ENCODE results near the gene DAP. TPM values are rescaled to one million over a fixed set of nuclear protein-coding genes. Genes with fewer than 3 reads are reported as not detected.

Gene DAP
- total and polyA plus RNA-seq, 2 experiments from 2014 or later = 35.7 to 37.6 TPM

GRCh38 chr5:10695055-10695649, 65.9 kb downstream of the DAP start:
- H3K36me3 Mint-ChIP-seq (ENCODE audit: low read depth) = no peaks in the 10 kb centered on the region
- H3K27ac Mint-ChIP-seq = no peak overlapping the region
- no peaks in the 10 kb centered on the region for H3K9me3 Mint-ChIP-seq
- Histone ChIP-seq H3F3A (replicated peaks; ENCODE audit: low read depth) (no peaks in the 10 kb centered on the region), H3K27ac (ENCODE audit: low read depth) (no peak overlapping the region), H2AFZ (no peak overlapping the region), H3K36me3 (ENCODE audit: insufficient read depth) (no peaks in the 10 kb centered on the region), H3K4me3 (no peak overlapping the region), H3K4me1 (ENCODE audit: insufficient read depth) (peaks cover 7% of the 10 kb centered on the region), H3K27me3 (ENCODE audit: insufficient read depth) (no peaks in the 10 kb centered on the region), H3K4me2 (no peak overlapping the region), H4K20me1 (replicated peaks; ENCODE audit: insufficient read depth) (no peaks in the 10 kb centered on the region; the same call in 1 of the 2 replicates), H3K79me2 (replicated peaks; ENCODE audit: insufficient read depth) (no peaks in the 10 kb centered on the region), H3K9me2 (ENCODE audit: insufficient read depth) (no peaks in the 10 kb centered on the region)
- H3K4me3 Mint-ChIP-seq = no peak overlapping the region
- ATAC-seq (peak; percentile 95), DNase-seq (ENCODE audit: low spot score) (peak; percentile 81)
- H3K27me3 Mint-ChIP-seq (ENCODE audit: insufficient read depth, low read depth, poor library complexity) = peaks cover 3% of the 10 kb centered on the region
- TF ChIP-seq CTCF (conservative IDR thresholded peaks at IDR 0.05; ENCODE audit: low read depth in 2 of 2) = peak; percentile 69 to 93
- no peak for TF ChIP-seq ZNF114 (CRISPR knock-in tag; IDR thresholded peaks at IDR 0.05)
- H3K4me1 Mint-ChIP-seq = peaks cover 17% of the 10 kb centered on the region

- Histone ChIP-seq H3K4me1 (ENCODE audit: insufficient read depth) (peaks cover 10% of the 10 kb centered on the region), H3K79me2 (replicated peaks; ENCODE audit: insufficient read depth) (no peaks in the 10 kb centered on the region), H3K4me3 (no peak overlapping the region), H4K20me1 (replicated peaks; ENCODE audit: insufficient read depth) (no peaks in the 10 kb centered on the region; the same call in 1 of the 2 replicates), H3K36me3 (ENCODE audit: insufficient read depth) (no peaks in the 10 kb centered on the region), H3K9me2 (ENCODE audit: insufficient read depth) (no peaks in the 10 kb centered on the region), H2AFZ (no peak overlapping the region), H3K27ac (ENCODE audit: low read depth) (no peak overlapping the region), H3K4me2 (no peak overlapping the region), H3K27me3 (ENCODE audit: insufficient read depth) (no peaks in the 10 kb centered on the region), H3F3A (replicated peaks; ENCODE audit: low read depth) (no peaks in the 10 kb centered on the region)
- Mint-ChIP-seq H3K4me1 (peaks cover 19% of the 10 kb centered on the region), H3K27me3 (ENCODE audit: insufficient read depth, low read depth, poor library complexity) (peaks cover 6% of the 10 kb centered on the region), H3K9me3 (no peaks in the 10 kb centered on the region), H3K27ac (no peak overlapping the region), H3K4me3 (no peak overlapping the region), H3K36me3 (ENCODE audit: low read depth) (peaks cover 14% of the 10 kb centered on the region)
- no peak for ATAC-seq
- no peak for DNase-seq (ENCODE audit: low spot score)
- no peak for TF ChIP-seq ETS1 (IDR thresholded peaks at IDR 0.05)
- no peak for TF ChIP-seq REST (IDR thresholded peaks at IDR 0.05; ENCODE audit: unreplicated experiment)
- TF ChIP-seq CREB1 (CRISPR knock-in tag; IDR thresholded peaks at IDR 0.05; ENCODE audit: low read depth) = no peak
- no peak for TF ChIP-seq STAT1 (IDR thresholded peaks at IDR 0.05; ENCODE audit: unreplicated experiment)
- no peak for TF ChIP-seq JUNB (IDR thresholded peaks at IDR 0.05; ENCODE audit: unreplicated experiment)
- TF ChIP-seq EZH2 (IDR thresholded peaks at IDR 0.05; ENCODE audit: low read depth, unreplicated experiment) = no peak
- no peak for TF ChIP-seq ZNF331 (CRISPR knock-in tag; IDR thresholded peaks at IDR 0.05; ENCODE audit: low read depth)
- no peak for TF ChIP-seq EZH2phosphoT487 (IDR thresholded peaks at IDR 0.05; ENCODE audit: unreplicated experiment)
- no peak for TF ChIP-seq ZNF114 (CRISPR knock-in tag; IDR thresholded peaks at IDR 0.05)
- TF ChIP-seq POLR2AphosphoS5 (IDR thresholded peaks at IDR 0.05; ENCODE audit: low read depth) = no peak
Measured at GRCh38 chr5:10691826-10692785, 68.9 kb downstream of the DAP start.
